MG63 (cell line): ENCODE results near the gene PEX6. TPM values are rescaled to one million over a fixed set of nuclear protein-coding genes. Genes with fewer than 3 reads are reported as not detected.
A peak's percentile ranks its signal among the peaks of the same experiment; 100 is the strongest.
"Not testable (repeated sequence)": the region's sequence is repeated elsewhere in the genome, so short reads cannot be mapped to it uniquely, and the experiment has no call there.

Experiments
- DNase-seq: peaks from one replicate; pipeline ENCODE4 v3.0.0-alpha.2; 2020
- H3K27me3 ChIP-seq: fragments of 250-450 bp; sonication (Bioruptor Pico); 2 replicates; pipeline ENCODE4 v1.5.1; 2020; ENCODE audit warnings: mild to moderate bottlenecking, moderate library complexity
- H3K36me3 ChIP-seq: fragments of 250-450 bp; sonication (Bioruptor Pico); 2 replicates; pipeline ENCODE4 v1.5.1; 2020; ENCODE audit warnings: mild to moderate bottlenecking, moderate library complexity
- H3K4me3 ChIP-seq: fragments of 250-450 bp; sonication (Bioruptor Pico); 2 replicates; pipeline ENCODE4 v1.5.1; 2020; ENCODE audit warnings: mild to moderate bottlenecking, moderate library complexity
- H3K9me3 ChIP-seq: fragments of 250-450 bp; sonication (Bioruptor Pico); 2 replicates; pipeline ENCODE4 v1.5.1; 2020; ENCODE audit warnings: mild to moderate bottlenecking, moderate library complexity
- total RNA-seq: library from RNA; depleted of rRNA; stranded (reverse); fragments of >200 nt; shearing (Covaris generic); gene quantifications from 2 replicates; pipeline ENCODE4 v1.2.3, GENCODE V29; 2014; ENCODE audit warnings: low replicate concordance

PEX6 gene
- total RNA-seq, 1 experiment from 2014 or later = 33.5 TPM

DNA sequence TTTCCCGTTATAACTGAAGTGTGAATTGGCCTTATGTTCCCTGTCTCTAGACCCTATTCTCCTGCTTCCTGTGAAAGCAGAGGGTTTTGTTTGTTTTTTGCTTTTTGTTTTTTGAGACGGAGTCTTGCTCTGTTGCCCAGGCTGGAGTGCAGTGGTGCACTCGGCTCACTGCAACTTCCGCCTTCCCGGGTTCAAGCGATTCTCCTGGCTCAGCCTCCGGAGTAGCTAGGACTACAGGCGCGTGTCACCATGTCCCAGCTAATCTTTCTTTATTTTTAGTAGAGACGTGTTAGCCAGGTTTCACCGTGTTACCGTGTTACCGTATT is 19.1 kb downstream of the PEX6 start:
- no peak overlapping the region for H3K4me3 ChIP-seq
- no peaks in the 10 kb centered on the region for H3K36me3 ChIP-seq
- no peak for DNase-seq

DNA sequence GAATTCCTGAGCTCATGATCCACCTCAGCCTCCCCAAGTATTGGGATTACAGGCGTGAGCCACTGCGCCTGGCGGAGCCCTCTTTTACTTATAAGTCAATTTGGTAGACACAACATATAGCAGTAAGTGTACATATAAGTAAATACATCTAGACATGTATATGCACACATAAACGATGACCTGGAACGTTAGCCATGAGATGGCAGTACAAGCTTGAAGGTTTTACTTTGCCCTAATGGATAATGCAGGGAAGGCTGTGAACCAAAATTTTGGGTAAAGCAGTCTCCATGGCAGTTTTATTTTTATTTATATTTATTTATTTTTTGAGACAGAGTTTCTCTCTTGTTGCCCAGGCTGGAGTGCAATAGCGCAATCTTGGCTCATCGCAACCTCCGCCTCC is 20.9 kb downstream of the PEX6 start:
- no peak for DNase-seq
- Histone ChIP-seq H3K4me3 (no peak overlapping the region), H3K9me3 (no peaks in the 10 kb centered on the region), H3K36me3 (no peaks in the 10 kb centered on the region), H3K27me3 (no peaks in the 10 kb centered on the region)

More for the DNA sequence above, 19.1 kb downstream of the PEX6 start:
- H3K9me3 ChIP-seq = no peaks in the 10 kb centered on the region
- no peaks in the 10 kb centered on the region for H3K27me3 ChIP-seq

DNA sequence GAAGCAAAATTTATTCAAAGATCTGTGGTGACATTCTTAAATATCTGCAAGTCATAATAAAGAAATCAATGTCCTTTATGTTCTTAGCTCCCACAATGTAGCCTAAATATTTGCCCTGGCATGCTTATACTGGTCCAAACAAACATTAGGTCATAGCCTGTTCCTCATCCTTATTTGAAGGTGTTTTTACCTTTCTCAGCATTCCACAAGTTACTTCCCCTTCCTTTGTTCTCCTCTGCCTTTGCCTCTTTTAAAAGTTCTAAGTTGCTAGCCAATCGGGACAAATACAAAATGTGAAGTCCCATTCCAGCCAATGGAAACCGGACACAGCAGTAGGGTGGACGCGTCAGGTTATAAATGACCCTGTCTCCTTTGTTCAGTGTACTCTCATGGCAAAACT is 24.6 kb downstream of the PEX6 start:
- H3K36me3 ChIP-seq, H3K4me3 ChIP-seq, DNase-seq, H3K27me3 ChIP-seq, H3K9me3 ChIP-seq: not testable (repeated sequence)

DNA sequence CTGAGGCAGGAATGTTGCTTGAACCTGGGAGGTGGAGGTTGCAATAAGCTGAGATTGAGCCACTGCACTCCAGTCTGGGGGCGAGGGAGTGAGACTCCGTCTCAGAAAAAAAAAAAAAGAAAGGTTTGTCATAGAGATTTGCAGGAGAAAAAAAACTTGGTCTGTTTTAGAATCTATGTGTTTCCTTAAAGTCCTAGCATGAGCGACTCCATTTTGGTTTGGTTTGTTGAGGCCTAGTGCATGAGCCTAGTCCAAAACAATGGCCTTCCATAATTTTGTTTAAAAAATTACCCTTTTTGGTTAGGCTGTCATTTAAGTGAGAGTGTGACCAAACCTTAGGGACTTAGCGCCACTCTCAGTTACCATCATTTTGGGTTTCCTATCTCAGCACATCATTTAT is 26.6 kb downstream of the PEX6 start:
- H3K36me3 ChIP-seq = no peaks in the 10 kb centered on the region
- no peak overlapping the region for H3K4me3 ChIP-seq
- H3K9me3 ChIP-seq = no peaks in the 10 kb centered on the region
- no peak for DNase-seq
- H3K27me3 ChIP-seq = no peaks in the 10 kb centered on the region

DNA sequence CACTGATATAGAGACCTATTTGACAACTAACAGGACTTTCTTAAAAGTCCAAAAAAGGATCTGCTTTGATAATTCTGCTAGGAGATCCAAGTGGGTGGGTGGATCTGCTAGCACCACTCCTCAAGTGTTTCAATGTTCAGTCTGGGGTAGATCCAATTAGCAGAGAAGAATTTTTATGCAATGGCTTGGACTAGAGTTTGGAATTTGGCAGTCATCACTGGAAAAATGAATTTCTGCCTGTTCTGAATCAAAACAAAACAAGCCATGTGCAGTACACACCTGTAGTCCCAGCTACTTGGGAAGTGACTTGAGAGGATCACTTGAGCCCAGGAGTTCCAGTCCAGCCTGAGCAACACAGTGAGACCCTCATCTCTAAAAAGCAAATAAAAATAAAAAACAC is 31.0 kb downstream of the PEX6 start:
- H3K9me3 ChIP-seq = no peaks in the 10 kb centered on the region
- no peaks in the 10 kb centered on the region for H3K36me3 ChIP-seq
- no peak for DNase-seq
- H3K4me3 ChIP-seq = no peak overlapping the region
- H3K27me3 ChIP-seq = no peaks in the 10 kb centered on the region

DNA sequence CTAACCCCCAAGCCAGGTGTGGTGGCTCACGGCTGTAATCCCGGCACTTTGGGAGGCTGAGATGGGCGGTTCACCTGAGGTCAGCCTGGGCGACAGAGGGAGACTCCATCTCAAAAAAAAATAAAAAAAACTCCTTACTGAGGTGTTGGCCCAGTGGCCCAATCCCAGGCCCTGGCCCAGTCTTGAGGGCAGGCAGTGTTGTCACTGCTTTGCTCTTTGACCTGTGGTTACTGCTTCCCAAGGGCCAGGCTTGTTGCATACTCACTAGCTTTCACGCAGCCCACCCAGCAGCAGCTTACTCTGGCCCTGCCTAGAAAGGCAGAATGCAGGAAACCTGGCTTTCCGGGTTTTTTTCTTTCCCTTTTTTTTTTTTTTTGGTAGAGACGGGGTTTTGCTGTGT is 36.5 kb downstream of the PEX6 start:
- Histone ChIP-seq H3K9me3 (no peaks in the 10 kb centered on the region), H3K36me3 (no peaks in the 10 kb centered on the region; the same call in 1 of the 2 replicates), H3K4me3 (no peak overlapping the region), H3K27me3 (no peaks in the 10 kb centered on the region)
- DNase-seq = no peak

DNA sequence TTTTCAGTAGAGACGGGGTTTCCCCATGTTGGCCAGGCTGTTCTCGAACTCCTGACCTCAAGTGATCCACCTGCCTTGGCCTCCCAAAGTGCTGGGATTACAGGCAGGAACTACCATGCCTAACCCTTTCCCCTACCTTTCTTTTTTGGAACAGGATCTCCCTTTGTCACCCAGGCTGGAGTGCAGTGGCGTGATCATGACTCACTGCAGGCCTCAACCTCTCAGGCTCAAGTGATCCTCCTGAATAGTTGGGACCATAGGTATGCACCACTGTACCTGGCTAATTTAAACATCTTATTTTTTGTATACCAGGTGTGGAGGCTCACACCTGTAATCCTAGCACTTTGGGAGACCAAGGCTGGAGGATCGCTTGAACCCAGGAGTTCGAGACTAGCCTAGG is 37.6 kb downstream of the PEX6 start:
- H3K4me3 ChIP-seq, H3K27me3 ChIP-seq, DNase-seq, H3K9me3 ChIP-seq, H3K36me3 ChIP-seq: not testable (repeated sequence)

DNA sequence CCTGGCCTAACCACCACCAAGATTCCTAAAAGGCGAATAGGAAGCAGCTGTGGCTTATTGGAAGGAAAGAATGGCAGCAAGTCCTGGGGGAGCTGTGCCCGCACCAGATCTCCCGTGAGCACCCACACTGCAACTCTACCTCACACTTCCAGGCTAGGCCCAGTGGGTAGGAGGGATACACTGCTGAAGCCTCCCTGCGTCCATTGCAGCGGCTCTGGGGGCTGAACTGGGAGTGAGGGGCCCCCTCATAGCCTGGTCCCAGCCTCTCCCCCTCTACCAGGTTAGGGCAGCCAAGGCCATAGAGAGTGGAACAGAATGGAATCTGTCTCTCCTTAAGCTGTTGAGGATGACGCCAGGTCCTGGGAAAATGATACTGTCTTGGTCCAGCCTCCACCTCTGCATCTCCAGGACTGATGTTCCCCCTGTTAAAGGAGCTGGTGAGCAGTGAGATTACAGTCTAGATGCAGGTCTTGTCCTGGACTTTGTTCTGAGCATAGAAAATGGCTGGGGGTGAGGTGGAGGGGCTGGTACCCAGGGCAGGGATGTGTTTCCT is 38.4 kb downstream of the PEX6 start:
- no peak for DNase-seq
- Histone ChIP-seq H3K36me3 (peaks cover 4% of the 10 kb centered on the region), H3K4me3 (no peak overlapping the region), H3K27me3 (no peaks in the 10 kb centered on the region), H3K9me3 (no peaks in the 10 kb centered on the region)

DNA sequence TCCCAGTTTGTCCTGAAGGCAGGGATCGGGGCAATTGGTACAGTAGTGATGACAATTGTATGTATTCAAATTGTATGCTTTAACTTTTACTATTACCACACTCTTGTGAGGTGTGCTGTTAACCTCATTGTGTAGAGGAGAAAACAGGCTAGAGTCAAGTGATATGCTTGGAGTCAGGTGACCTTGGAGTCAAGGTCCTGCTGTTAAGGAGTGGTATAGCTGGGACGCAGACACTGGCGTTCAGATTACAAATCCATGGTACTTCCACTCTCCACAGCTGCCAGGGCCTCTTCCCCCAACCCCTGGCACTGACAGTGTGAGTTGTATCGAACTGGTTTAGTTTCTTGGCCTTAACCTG is 39.2 kb downstream of the PEX6 start:
- H3K27me3 ChIP-seq = no peaks in the 10 kb centered on the region
- H3K9me3 ChIP-seq = no peaks in the 10 kb centered on the region
- H3K4me3 ChIP-seq = no peak overlapping the region
- peaks cover 7% of the 10 kb centered on the region for H3K36me3 ChIP-seq
- DNase-seq = no peak

DNA sequence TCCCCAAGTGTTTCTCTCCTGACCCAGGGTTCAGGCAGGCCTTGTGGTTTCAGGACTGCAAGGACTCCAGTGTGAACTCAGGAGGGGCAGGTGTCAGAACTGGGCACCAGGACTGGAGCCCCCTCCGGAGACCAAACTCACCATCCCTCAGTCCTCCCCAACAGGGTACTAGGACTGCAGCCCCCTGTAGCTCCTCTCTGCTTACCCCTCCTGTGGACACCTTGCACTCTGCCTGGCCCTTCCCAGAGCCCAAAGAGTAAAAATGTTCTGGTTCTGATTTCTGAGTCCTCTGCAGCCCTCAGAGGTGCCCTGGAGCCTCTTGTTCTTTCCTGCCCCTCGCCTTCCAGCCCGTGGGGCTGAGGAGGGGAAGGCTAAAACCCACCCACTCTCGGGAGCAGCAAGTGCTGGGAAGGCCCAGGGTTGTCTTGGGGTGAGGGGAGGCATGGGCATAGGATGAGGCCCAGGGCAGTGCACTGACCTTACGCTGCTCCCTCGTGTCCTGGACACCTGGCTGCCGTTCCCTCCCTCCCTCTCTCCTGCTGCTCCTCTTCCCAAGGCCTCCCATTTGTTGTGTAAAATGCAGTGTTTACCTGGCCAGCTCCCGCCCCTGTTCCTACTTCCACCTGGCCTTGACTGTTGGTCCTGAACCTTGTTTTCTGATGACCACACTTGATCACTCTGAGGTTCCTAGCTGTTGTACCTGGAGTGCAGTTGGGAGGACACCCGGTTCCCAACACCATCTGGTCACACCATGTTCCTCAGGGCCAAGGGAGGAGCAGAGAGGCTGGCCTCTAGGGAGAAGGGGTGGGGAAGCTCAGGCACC is 39.8 kb downstream of the PEX6 start:
- no peaks in the 10 kb centered on the region for H3K9me3 ChIP-seq
- no peak overlapping the region for H3K4me3 ChIP-seq
- H3K36me3 ChIP-seq = peaks cover 7% of the 10 kb centered on the region
- H3K27me3 ChIP-seq = no peaks in the 10 kb centered on the region
- no peak for DNase-seq

DNA sequence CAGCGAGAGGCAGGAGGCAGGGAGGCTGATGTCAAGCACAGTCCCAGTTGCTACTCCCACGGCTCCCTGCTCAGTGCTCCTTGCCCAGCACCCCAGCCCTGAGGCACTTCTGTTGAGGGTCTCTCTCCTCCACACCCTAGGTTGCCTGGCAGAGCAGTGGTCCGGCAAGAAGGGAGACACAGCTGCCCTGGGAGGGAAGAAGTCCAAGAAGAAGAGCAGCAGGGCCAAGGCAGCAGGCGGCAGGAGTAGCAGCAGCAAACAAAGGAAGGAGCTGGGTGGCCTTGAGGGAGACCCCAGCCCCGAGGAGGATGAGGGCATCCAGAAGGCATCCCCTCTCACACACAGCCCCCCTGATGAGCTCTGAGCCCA is 40.6 kb downstream of the PEX6 start:
- H3K27me3 ChIP-seq = no peaks in the 10 kb centered on the region
- DNase-seq = no peak

DNA sequence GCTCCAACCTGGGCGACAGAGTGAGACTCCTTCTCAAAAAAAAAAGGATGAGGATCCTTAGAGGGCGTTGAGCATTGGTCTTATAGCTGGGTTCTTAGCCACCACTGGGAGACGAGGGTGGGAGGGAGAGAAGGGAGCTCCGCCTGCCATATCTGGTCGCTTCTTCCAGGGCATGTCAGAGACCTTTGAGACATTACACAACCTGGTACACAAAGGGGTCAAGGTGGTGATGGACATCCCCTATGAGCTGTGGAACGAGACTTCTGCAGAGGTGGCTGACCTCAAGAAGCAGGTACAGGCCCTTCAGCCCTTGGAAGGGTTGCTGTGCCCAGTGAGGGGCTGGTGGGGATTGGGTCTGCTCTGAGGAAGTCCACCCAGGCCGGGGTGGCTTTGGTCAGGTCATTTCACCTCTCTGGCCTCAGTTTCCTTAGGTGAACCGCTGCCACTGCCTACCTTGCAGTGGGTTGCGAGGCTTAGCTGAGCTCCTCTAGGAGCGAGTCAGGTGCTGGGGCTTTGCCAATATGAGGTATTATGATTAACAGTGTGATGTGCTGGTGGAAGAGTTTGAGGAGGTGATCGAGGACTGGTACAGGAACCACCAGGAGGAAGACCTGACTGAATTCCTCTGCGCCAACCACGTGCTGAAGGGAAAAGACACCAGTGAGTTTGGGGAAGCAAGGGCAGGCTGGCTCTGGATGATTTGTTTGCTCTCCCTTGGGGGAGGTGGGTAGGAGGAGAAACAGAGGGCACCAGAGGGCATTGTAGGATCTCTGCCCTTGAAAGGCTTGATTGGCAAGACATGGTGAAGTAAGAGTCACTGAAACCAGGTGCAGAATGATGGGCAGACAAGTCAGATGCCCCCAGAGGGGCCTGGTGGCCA is 41.2 kb downstream of the PEX6 start:
- H3K36me3 ChIP-seq = peaks cover 7% of the 10 kb centered on the region
- H3K27me3 ChIP-seq = no peaks in the 10 kb centered on the region
- no peak for DNase-seq
- H3K4me3 ChIP-seq = no peak overlapping the region
- no peaks in the 10 kb centered on the region for H3K9me3 ChIP-seq

More for the DNA sequence above, 40.6 kb downstream of the PEX6 start:
- H3K9me3 ChIP-seq = no peaks in the 10 kb centered on the region
- no peak overlapping the region for H3K4me3 ChIP-seq
- H3K36me3 ChIP-seq = peaks cover 7% of the 10 kb centered on the region

DNA sequence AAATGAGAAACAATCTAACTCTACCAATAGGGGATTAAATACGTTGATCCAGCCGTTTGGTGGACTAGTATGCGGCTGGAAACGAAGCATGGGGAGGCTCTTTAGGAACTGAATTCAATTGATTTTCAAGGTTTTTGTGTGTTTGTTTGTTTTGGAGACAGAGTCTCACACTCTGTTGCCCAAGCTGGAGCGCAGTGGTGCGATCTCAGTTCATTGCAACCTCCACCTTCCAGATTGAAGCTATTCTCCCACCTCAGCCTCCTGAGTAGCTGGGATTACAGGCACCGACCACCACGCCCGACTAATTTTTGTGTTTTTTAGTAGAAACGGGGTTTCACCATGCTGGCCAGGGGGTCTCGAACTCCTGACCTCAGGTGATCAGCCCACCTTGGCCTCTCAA is 42.6 kb downstream of the PEX6 start:
- no peaks in the 10 kb centered on the region for H3K9me3 ChIP-seq
- H3K36me3 ChIP-seq = peaks cover 10% of the 10 kb centered on the region
- no peak for DNase-seq
- H3K27me3 ChIP-seq = no peaks in the 10 kb centered on the region
- H3K4me3 ChIP-seq = no peak overlapping the region

DNA sequence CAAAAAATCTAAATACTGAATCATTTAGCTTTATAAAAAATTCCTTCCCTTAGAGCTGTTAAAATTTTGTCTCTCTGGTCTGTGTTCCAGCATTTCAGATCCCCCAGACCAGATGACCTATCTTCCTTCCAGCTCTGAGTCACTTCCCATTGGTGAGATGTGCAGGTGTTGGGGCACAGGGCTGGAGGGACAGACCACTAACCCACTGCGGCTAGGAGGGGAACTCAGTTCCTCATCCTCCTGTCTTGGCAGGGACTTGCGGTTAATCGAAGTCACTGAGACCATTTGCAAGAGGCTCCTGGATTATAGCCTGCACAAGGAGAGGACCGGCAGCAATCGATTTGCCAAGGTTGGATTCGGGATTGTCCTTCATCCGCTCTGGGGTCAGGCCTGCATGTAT is 43.7 kb downstream of the PEX6 start:
- Histone ChIP-seq H3K4me3 (no peak overlapping the region), H3K9me3 (no peaks in the 10 kb centered on the region), H3K36me3 (peaks cover 10% of the 10 kb centered on the region), H3K27me3 (no peaks in the 10 kb centered on the region)
- DNase-seq = no peak

DNA sequence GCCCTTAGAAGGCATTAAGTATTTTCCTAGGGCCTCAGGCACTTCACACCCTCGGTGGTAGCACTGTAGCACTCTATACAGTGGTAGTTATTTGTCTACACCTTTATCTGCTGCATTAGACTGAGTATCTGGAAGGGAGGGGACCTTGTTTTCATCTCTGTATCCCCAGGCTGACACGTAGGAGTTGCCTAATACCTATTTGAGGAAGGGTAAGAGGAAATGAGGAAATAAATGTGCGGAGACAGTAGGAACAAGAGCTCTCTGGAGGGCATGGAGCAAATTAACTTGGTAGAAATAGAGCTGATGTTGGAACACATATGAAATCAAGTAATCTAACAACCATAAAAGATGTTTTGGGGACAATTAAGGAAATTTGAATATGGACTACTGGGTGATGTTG is 45.8 kb downstream of the PEX6 start:
- H3K9me3 ChIP-seq = no peaks in the 10 kb centered on the region
- no peak for DNase-seq
- no peaks in the 10 kb centered on the region for H3K27me3 ChIP-seq
- peaks cover 10% of the 10 kb centered on the region for H3K36me3 ChIP-seq
- H3K4me3 ChIP-seq = no peak overlapping the region

DNA sequence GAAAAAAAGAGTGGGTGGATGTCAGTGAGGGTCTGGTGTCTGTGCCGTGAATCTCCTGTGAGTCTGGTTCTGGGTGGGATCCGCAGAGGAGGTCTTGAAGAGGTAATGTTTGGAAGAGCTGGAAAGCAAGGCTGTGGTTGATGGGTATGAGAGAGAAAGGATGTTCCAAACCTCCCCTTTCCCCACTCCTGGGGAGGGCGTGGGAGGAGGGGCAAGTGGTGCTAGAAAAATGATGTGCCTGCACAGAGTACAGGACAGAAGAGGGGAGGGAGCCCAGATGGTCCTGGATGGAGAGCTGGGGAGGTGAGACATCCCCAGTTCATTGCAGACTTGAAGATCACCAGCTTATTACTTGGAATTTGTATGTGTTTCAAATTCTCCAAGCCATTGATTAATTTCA is 46.6 kb downstream of the PEX6 start:
- H3K27me3 ChIP-seq = no peaks in the 10 kb centered on the region
- DNase-seq = no peak
- H3K36me3 ChIP-seq = peaks cover 10% of the 10 kb centered on the region
- no peak overlapping the region for H3K4me3 ChIP-seq
- no peaks in the 10 kb centered on the region for H3K9me3 ChIP-seq

DNA sequence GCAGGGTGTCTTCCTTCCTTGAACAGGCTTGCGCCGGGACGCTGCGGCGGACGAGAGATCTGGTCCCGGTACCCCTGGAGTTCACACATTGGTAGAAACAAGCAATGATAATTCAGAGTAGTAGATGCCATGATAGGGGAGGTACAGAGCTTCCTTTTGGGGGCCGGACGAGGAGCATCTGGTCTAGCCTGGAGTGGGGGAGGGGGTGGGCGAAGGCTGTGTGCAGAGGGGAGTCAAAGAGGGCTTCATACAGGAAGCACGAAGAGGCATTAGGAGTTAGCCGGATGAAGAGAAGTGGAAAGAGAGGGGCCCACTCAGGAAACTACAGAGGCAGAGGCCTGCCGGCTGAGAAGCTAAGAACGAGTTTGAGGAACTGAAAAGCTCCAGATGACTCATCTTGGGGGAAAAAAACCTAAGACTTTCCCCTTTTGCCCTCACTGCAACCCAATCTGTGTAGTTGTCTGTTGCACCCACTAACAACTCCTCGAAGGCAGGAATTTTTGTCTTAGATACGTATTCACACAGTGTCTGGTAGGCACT is 49.1 kb downstream of the PEX6 start:
- H3K36me3 ChIP-seq = peaks cover 3% of the 10 kb centered on the region
- no peaks in the 10 kb centered on the region for H3K27me3 ChIP-seq
- peak overlapping the region; percentile 74 for H3K4me3 ChIP-seq
- no peaks in the 10 kb centered on the region for H3K9me3 ChIP-seq
- DNase-seq = no peak
